GM12875 (cell line): ENCODE measurements around the gene IRF2BPL.
A peak's percentile ranks its signal among the peaks of the same experiment; 100 is the strongest.

Experiments
- H3K4me3 ChIP-seq: one replicate; pipeline ENCODE4 v1.5.1; 2011; ENCODE audit warnings: low read depth, low read length, control low read depth
- CTCF ChIP-seq: IDR thresholded peaks from 2 replicates; pipeline ENCODE4 v1.5.1; 2011; ENCODE audit warnings: low read depth, mild to moderate bottlenecking, control low read depth, inconsistent platforms, low read length, moderate library complexity, borderline replicate concordance; ENCODE audit not compliant: insufficient read depth

Gene IRF2BPL

GRCh38 chr14:77053046-77053841, 24.7 kb upstream of the IRF2BPL start:
- no peak overlapping the region for H3K4me3 ChIP-seq
- TF ChIP-seq CTCF, result peak; percentile 92

- no peak overlapping the region for H3K4me3 ChIP-seq
- no peak for TF ChIP-seq CTCF
These were observed 24.0 kb upstream of the IRF2BPL start for GRCh38 chr14:77052281-77053044.

GRCh38 chr14:77051116-77051515, 22.6 kb upstream of the IRF2BPL start:
- no peak overlapping the region for H3K4me3 ChIP-seq
- no peak for TF ChIP-seq CTCF

- no peak for TF ChIP-seq CTCF
- no peak overlapping the region for H3K4me3 ChIP-seq
These were observed 18.2 kb upstream of the IRF2BPL start for GRCh38 chr14:77046721-77047120.

GRCh38 chr14:77045238-77046162, 17.0 kb upstream of the IRF2BPL start:
- no peak for TF ChIP-seq CTCF
- no peak overlapping the region for H3K4me3 ChIP-seq

GRCh38 chr14:77044783-77045237, 16.3 kb upstream of the IRF2BPL start:
- no peak overlapping the region for H3K4me3 ChIP-seq
- no peak for TF ChIP-seq CTCF
